DOHH2 (cell line): Measurements from ENCODE around the gene ITGA1.

Source experiments
- EZH2phosphoT487 ChIP-seq: fragments of 200-600 bp; sonication (generic); IDR thresholded peaks from 2 replicates; pipeline ENCODE4 v1.6.1; 2017; ENCODE audit warnings: borderline replicate concordance, mild to moderate bottlenecking, antibody characterized with exemption, low read length, moderate library complexity, mixed read lengths
- TF ChIP-seq, protein P1 (sequence below): fragments of 200-600 bp; sonication (generic); IDR thresholded peaks from one replicate; pipeline ENCODE4 v1.5.1; 2014; ENCODE audit warnings: antibody characterized with exemption, mild to moderate bottlenecking, low read depth, low read length; ENCODE audit not compliant: poor library complexity, severe bottlenecking

DNA sequence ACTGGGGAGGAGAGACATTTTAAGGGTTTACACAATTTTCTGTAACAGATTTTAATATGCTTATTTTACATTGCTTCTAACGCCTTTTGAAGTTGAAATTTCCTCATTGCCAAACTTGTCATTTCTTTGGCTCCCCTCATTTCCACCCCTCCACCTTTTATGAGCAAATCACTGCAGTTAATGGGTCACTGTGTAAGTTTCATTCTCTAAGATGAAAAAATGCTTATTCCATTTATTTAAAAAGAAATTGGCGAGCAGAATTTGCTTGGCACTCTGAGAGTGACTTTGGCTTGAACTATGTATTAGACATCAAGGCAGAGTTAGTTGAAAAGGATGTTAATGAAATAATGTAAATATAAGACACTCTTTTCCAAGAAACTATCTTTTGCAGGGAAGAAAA, 66.6 kb downstream of the ITGA1 start:
- TF ChIP-seq, protein P1, sequence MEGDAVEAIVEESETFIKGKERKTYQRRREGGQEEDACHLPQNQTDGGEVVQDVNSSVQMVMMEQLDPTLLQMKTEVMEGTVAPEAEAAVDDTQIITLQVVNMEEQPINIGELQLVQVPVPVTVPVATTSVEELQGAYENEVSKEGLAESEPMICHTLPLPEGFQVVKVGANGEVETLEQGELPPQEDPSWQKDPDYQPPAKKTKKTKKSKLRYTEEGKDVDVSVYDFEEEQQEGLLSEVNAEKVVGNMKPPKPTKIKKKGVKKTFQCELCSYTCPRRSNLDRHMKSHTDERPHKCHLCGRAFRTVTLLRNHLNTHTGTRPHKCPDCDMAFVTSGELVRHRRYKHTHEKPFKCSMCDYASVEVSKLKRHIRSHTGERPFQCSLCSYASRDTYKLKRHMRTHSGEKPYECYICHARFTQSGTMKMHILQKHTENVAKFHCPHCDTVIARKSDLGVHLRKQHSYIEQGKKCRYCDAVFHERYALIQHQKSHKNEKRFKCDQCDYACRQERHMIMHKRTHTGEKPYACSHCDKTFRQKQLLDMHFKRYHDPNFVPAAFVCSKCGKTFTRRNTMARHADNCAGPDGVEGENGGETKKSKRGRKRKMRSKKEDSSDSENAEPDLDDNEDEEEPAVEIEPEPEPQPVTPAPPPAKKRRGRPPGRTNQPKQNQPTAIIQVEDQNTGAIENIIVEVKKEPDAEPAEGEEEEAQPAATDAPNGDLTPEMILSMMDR: no peak
- no peak for TF ChIP-seq EZH2phosphoT487
